ENCODE measurements around the gene TNRC18. TPM values are rescaled to one million over a fixed set of nuclear protein-coding genes. Genes with fewer than 3 reads are reported as not detected.
A peak's percentile ranks its signal among the peaks of the same experiment; 100 is the strongest.

TNRC18 gene
- total RNA-seq, 1 donor from 2014 or later, result 50.1 TPM

DNA sequence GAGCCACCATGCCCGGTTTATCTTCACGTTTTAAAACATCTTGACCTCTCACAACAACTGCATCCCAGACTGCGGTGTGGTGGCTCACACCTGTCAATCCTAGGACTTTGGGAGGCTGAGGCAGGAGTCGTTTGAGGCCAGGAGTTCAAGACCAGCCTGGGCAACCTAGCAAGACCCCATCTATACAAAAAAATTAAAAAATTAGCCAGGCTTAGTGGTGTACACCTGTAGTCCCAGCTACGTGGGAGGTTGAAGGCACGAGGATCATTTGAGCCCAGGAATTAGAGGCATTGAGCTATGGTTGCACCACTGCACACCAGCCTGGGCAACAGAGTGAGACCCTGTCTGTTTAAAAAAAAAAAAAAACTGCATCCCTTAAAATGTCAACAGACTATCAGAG, 20.2 kb downstream of the TNRC18 start:
- no peak for DNase-seq

DNA sequence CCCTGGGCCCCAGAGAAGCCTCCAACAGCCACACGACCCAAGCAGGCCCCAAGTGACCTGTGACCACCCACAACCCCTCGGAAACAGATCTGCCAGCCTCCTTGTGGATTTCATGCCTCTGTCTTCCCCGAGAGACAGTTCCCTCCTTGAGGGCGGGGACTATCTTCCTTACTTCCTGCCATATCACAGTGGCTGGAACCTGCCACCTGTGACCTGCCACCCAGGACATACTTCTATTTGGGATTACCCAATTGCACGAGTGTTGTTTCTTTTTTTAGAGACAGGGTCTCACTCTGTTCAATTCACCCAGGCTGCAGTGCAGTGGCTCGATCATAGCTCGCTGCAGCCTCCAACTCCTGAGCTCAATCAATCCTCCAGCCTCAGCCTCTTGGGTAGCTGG, 25.9 kb downstream of the TNRC18 start:
- DNase-seq, result no peak

DNA sequence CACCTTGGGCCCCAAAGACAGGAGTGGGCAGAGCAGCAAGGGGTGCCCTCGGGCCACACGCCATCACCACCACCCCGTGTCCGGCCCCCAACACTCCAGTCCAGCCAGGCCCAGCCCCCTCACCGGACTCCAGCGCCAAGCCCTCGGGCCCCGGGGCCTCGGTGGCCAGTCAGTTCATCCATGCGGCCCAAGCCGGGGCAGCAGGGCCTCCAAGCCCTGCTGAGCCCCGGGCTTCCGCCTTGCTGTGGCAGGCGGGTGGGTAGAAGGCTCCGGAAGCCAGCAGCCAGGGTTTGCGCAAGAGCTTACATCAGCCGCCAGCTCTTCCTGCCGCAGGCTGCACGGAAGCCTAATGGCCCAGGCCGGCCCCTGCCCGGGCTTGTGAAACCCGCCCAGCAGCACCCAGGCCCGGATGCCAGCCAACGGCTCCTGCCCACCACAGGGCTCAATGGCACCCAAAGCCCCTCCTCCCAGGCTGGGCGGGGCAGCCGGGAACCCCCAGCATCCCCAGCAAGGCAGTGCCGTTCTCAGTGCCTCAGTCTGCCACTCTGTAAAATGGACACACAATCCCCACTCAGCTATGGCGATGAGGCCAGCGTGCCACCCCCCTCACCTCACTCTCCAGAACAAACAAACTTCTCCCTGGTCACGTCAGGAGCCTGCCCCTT, 26.5 kb downstream of the TNRC18 start:
- peak; percentile 20 for DNase-seq

DNA sequence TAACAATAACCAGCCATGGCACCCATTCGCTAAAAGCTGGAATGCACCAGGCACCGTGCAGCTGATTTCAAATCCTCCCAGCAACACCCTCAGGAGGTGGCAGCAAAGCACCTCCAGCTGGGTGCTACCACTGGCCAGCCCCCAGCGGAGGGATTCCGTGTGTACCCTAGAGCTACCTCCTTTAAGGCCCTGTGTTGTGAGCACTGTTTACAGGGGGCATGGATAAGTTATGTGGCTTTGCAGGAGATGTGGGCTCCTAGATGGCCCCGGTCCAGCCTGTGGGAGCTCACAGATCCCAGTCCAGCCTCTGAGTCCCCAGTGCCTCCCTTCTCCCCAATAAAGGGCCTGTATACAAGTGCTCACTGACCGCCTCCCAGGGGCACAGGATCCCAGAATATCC, 27.1 kb downstream of the TNRC18 start:
- peak; percentile 26 for DNase-seq

DNA sequence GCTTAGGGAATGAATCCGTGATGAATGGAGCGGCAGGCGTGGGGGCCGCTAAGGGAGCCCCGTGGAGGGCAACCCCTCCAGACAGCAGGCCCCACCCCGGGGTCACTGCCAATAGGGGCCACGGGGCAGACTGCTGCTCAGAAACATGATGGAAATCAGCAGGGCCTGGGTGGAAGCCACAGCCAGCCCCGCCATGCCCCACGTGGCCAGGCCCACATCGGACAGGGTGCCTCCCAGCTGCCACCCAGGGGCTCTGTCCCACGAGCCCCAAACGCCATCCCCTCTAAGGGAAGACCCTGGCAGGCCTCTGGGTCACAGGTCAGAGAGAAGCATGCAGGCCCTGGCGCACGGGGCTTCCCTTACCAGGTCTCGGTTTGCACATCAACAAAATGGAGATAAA, 28.4 kb downstream of the TNRC18 start:
- no peak for DNase-seq

DNA sequence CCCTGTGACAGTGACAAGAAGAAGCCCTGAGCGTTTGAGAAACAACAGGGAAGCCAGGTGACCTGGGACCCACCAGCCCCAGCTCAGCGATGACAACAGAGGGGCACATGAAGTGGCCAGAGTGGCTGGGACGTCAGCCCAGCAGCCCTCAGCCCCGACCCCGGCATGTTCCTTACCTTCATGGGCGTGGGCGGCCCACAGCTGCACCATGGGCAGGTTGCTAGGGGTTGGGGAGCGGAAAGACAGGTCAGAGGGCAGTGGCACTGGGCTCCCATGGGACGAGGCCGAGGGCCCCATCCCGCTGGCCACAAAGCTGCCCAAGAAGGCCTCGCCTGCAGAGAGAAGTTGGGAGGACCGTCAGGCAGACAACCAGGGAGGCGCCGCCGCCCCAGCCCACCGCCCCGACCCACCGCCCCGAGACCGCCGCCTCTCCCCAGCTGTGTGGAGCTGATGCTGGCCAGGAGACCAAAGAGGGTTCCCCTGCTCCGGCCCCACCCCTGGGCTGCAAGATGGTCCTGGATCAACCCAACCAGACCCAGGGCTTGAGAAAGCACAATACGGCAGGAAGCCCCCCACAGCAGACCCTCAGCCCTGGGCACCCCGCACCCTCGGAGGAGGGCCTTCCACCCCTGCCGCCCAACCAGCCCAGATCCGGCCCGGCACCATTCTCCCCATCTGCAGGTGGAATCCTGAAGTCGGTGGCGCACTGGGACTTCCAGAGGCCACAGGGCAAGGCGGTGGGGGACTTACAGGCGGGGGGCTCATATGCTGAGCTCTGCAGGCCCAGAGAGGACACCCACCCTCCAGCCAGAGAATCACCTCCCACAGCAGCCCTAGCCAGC, 29.1 kb downstream of the TNRC18 start:
- DNase-seq, result no peak

DNA sequence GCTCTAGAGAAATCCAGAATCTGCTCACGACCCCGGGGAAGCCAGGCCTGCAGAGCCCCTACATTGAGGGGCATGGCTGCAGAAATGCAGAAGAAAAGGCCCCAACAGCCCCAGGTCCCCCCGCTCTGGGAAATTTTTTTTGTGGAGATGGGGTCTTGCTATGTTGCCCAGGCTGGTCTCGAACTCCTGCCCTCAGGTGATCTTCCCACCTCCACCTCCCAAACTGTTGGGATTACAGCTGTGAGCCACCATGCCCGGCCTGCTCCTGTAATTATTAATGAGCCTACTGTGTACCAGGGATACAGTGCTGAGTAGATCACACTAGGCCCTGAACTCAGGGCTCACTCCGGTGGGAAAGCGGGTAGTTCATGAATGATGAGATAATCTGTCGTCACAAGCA, 29.9 kb downstream of the TNRC18 start:
- no peak for DNase-seq

DNA sequence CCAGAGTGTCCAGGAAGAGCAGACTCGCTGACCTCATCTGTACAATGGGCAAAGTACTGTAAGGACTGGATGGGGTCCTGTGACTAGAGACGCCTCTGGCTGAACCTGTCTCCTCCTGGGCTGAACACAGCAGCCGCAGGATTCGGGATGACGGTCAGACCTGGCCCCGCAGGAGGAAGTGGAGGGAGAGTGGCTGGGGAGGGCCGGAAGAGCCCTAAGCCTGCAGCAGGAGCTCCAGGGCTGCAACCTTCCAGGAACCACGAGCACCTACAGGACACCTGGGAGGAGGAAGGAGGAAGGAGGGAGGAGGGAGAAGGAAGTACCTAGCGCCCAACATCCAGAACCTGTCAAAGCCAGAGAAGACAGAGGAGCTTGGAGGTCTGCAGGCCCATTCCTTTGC, 30.3 kb downstream of the TNRC18 start:
- no peak for DNase-seq

DNA sequence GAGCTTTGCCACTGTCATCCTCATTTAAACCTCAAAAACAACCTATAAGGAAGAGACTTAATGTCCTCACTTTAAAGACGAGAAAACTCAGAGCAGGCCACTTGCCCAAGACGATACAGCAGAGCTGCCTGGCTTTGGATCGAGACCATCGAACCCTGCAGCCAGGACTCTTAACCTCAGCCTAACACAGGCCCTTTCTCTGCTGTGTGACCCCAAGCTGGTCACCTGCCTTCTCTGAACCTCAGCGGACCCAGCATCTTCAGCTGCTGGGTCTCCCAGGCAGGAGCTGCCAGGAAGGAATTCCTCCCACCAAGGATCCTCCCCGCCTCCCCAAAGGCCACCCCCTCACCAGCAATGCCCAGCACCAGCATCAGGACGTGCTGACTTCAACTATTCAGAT, 32.7 kb downstream of the TNRC18 start:
- DNase-seq, result no peak

DNA sequence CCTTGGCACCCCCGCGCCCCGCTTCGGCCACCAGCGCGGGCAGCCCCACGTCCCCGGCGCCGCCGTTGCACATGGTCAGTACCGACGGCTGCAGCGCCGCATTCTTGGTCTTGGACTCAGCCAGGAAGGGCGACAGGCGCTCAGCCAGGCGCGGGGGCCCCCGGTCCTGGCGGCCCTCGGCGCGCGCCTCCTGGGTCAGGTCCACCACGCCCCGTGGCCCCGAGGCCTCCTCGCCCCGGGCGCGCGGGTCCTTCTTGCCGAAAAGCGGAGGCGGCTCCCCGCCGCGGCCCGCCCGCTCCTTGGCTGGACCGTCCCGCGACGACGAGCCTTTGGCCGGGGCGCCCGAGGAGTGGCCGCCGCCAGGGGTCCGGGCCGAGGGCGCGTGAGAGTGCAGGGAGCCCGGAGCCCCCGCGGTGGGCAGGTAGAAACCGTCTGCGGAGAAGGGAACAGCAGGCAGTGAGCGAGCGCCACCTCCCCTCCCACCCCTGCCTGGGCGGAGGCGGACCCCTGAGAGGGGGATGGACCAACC, 34.7 kb downstream of the TNRC18 start:
- no peak for DNase-seq

DNA sequence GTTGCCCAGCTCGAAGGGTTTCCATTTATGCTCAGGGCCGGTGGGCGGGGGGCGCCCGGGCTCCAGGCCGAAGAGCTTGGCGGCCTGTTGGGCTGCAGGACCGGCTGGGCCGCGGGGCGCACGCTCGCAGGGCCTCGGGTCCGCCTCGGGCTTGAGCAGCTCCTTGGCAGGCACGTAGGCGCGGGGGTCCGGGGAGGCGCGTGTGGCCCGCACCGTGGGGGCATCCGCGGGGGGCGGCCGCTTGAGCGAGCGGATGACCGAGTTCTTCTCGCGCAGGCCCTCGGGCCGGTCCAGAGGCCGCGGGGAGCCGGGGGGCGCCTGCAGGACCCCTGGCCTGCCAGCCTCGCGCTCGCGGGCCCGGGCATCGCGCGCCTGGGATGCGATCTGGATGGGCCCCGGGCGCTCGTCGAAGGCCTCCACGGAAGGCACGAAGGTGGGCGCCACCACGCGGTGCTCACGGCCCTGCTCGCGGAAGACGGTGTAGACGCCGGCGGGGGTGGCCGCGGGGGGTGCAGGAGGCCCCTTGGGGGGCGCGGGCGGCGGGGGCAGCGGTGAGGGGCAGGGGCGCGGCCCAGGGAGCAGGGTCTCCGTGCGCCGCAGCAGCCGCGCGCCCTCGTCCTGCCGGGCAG, 35.2 kb downstream of the TNRC18 start:
- DNase-seq, result no peak

DNA sequence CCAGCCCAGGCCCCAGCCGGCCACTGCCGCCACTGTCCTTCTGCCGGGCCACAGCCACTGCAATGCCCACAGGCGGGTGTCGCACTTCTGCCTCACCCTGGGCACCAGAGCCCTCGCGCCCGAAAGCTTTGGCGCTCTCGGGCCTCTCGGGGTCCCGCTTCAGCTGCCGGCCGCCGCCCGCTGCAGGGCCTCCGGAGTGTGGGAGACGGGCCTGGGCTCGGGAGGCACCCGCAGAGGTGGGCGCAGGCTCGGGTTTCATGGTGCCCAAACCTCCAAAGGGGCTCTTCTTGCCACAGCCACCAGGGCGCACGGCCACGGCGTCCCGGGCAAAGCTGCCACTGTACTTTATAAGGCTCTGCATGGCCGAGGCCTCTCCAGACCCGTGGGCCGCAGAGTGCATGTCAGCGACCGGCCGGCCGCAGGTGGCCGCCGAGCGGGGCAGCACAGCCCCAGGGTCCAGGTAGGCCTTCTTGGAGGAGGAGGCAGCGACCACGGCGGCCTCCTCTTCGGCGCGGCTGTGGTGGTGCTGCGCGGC, 35.9 kb downstream of the TNRC18 start:
- DNase-seq, result no peak

DNA sequence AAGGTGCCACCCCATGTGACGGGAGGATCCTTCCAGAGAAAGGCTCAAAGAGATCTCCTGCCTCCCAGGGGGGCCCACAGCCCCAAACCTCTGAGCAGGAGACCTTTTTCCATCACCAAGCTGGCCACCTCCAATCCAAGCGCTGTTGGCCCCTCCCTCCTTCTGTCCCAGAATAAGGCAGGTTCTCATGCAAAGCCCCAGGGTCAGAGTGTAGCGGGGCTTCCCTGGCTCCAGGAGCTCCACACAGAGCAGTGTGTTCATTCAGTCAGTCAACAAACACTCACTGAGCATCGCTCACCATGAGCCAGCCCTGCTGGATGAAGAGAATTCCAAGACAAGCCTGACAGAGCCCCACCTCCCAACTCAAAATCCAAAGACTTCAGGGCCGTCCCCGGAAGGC, 39.0 kb downstream of the TNRC18 start:
- no peak for DNase-seq

DNA sequence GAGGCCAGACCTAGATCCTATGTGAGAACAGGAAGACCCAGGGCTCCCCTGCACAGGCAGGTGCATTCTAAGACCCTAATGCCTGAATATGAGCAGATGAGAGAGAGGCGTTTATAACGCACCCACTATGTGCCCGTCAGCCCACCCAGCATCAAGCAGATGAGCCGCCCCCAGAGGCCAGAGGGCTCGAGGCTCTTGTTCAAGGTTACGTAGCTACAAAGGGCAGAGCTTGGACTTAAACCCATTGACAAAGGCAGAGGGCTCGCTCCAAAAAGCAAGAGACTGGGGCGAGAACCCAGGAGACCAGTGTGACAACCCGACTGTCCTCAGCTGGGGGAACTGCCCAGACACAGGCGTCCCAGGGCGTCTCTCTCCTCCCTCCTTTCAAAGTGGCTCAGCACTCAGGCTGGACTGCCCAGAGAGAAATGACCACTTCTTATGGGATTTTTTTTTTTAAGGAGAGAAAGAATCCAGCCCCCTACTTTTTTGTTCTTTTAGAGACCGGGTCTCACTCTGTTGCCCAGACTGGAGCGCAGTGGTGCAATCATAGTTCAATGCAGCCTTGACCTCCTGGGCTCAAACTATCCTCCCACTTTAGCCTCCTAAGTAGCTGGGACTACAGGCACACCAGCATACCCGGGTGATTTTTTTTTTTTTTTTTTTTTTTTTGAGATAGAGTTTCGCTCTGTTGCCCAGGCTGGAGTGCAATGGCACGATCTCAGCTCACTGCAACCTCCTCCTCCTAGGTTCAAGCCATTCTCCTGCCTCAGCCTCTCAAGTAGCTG, 40.1 kb downstream of the TNRC18 start:
- no peak for DNase-seq

DNA sequence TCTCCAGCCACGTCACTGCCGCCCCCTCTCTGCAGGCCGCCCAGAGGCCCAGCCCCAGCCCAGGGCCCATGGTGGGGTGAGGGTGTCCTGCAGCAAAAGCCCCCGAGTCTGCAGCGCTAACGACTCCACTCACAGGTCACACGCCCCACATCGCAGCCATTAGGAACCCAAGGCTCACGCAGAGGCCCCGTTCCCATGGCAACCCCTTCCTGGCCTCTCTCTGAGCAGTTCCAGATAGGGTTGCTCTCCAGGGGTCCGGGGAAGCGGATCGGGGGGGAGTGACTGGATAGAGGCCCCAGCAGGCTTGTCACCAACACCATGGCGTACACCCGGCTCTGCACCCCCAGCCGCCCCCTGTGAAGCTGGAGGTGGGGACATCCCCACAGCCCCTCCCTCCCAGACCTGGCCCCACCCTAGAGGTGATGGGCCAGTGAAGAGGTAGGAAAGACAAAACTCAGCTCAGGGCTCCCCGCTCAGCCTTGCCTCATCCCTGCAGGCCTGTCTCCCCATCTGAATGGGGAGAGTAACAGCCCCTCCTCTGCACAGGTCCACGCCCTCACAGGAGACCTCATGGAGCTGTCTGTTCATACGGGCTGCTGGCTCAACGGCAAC, 41.2 kb downstream of the TNRC18 start:
- DNase-seq, result no peak

DNA sequence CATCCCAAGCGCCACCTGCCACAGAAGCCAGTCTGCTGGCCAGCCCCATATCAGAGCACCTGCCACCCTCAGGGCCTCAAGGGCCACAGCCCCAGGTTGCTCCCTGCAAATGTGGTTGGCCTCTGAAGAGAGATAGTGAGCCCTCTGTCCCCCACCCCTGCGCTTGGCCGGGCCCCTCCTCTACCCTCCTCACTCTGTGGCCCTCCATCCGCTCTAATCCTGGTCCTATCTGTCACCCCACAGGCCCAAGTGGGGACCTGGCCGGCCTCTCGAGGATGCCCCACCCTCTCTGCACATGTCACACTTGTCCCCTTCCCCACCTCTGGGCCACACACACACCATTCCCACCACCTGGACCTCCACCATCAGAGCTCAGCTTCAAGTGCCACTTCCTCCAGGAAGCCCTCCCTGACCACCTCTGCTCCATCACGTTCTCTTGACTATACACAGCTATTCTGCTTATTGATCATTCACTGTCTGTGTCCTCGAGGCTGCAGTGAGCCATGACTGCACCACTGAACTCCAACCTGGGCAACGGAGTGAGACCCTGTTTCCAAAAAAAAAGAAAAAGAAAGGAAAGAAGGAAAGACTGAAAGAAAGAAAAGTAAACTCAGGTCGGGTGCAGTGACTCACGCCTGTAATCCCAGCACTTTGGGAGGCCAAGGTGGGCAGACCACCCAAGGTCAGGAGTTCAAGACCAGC, 42.4 kb downstream of the TNRC18 start:
- DNase-seq, result no peak

DNA sequence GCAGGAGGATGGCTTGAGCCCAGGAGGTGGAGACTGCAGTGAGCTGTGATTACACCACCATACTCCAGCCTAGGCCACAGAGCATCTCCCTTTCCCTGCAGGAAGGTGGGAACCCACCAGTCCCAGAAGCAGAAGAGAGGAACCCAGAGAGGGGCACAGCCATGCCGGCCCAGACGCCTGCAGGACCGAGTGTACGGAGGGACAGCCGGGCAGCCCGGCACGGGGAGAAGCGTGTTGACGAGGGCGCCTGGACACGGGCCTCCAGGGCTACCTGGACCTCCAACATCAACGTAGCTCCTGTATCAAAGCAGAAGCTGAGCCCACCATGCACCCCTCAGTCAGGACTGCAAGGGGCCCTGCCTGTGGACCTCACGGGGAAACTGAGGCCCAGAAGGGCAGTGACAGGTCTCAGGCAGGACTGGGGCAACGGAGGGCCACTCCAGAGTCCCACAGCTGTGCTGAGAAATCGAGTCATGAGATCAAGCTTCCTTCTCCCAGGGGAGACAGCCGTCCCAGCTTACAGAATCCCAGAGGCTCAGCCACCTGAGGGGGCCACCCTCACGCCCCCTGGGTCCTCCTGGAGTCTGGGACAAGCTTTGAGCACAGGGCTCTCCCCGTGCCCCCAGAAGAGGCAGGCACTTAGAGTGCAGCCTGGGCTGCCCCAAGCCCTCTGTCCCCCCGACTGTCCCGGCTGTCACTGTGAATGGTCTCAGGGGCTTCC, 43.1 kb downstream of the TNRC18 start:
- no peak for DNase-seq

DNA sequence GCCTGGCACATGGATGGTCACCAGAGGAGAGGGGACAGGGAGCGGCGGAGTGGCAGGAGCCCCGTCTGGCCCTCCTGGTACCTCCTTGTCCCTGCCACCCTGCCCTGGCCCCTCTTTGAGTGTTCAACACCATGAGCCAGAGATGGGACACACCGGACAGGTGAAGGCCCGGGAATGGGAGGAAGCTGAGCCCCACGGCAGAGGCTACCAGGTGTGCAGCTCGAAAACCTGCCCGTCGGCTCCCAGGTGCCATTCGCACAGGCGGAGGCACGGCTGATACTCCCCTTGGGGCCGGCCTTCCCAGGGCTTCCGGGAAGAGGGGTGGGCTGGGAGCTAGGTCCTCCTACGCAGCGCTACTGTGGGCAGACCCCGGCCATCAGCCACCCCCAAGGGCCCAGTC, 44.1 kb downstream of the TNRC18 start:
- DNase-seq, result no peak

DNA sequence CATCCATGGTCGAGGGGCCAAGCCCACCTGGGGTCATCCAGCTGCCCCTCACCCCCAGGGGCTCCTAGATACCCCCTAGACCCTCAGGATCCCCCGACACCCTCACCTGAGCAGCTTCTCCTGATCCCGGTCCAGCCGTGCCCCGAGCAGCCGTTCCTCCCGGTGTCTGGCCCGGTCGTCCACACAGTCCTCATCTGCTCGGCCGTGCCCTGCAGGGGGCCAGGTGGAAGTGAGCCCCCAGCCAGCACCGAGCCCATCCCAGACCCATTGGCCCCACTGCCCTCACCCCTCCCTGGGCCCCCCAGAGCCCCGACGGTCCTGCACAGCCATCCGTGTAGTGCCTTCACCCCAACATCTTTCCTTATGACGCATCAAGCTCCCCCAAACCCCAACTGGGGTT, 45.8 kb downstream of the TNRC18 start:
- no peak for DNase-seq

DNA sequence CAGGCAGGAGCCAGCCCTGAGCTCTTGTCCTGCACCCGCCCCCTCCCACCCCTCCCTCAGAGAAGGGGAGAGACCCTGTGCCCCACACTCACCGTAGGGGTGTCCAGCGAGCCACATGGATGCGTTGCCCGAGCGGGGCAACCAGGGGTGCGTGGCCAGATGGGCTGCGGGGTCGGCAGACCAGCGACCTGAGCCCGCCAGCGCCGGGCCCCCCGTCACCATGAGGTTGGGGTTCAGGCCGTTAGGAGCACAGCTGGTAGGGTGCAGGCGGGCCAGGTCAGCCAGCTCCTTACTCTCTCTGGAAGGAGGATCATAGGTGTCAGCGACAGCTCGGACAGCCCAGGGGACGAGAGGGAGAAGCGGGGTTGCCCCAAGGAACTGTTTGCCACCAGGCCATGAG, 46.4 kb downstream of the TNRC18 start:
- no peak for DNase-seq
